HEK293 (cell line): Measurements from ENCODE around the gene SLC24A2.

Source experiments
- CTCF ChIA-PET: fragments of 350-600 bp; formaldehyde crosslinking; extraction: SDS; loops from one replicate; lab custom pipeline; 2021; ENCODE audit warnings: antibody characterized with exemption; lab: Yijun Ruan, JAX
- POLR2A ChIA-PET: fragments of 300-600 bp; formaldehyde crosslinking; extraction: SDS; loops from one replicate; lab custom pipeline; 2020; ENCODE audit warnings: antibody characterized with exemption, inconsistent platforms; lab: Yijun Ruan, JAX
- H3K27ac ChIP-seq: fragments of 200-500 bp; sonication (Bioruptor generic); 2 replicates; pipeline ENCODE4 v1.5.1; 2014; ENCODE audit warnings: low read depth, low read length, control low read depth, inconsistent platforms; ENCODE audit errors: extremely low read depth
- H3K36me3 ChIP-seq, 2 experiments: fragments of 200-500 bp in 1 of 2; sonication (Bioruptor generic) in 1 of 2; 1 replicate in 1 of 2; 2 replicates in 1 of 2; pipeline ENCODE4 v1.5.1; 2014 to 2017; ENCODE audit warnings: inconsistent platforms in 2 of 2, low read length in 2 of 2; ENCODE audit not compliant: control insufficient read depth in 2 of 2, insufficient read depth in 1 of 2
- H3K4me1 ChIP-seq: fragments of 200-500 bp; sonication (Bioruptor generic); 2 replicates; pipeline ENCODE4 v1.5.1; 2014; ENCODE audit warnings: mild to moderate bottlenecking, low read length, inconsistent platforms; ENCODE audit not compliant: control insufficient read depth, insufficient read depth
- H3K4me3 ChIP-seq: 2 replicates; pipeline ENCODE4 v1.5.1; 2011; ENCODE audit warnings: low read depth, mild to moderate bottlenecking, control low read depth, low read length, moderate library complexity
- H3K9me3 ChIP-seq: fragments of 200-500 bp; sonication (Bioruptor generic); 2 replicates; pipeline ENCODE4 v1.5.1; 2014; ENCODE audit warnings: low read depth, low read length, inconsistent platforms; ENCODE audit not compliant: control insufficient read depth, insufficient read depth
- BCL11B ChIP-seq: fragments of 450-650 bp; formaldehyde crosslinking; IDR thresholded peaks from 2 replicates; pipeline ENCODE4 v1.5.1; 2016; ENCODE audit warnings: low read depth, missing biosample characterization, missing genetic modification characterization
- FEZF1 ChIP-seq: fragments of 450-650 bp; formaldehyde crosslinking; IDR thresholded peaks from 2 replicates; pipeline ENCODE4 v1.5.1; 2016; ENCODE audit warnings: missing biosample characterization, missing genetic modification characterization
- GLIS1 ChIP-seq: fragments of 450-650 bp; formaldehyde crosslinking; IDR thresholded peaks from 2 replicates; pipeline ENCODE4 v1.5.1; 2016; ENCODE audit warnings: missing biosample characterization, missing genetic modification characterization
- TCF7L2 ChIP-seq: IDR thresholded peaks from 2 replicates; pipeline ENCODE4 v1.6.1; 2011; ENCODE audit warnings: low read depth, mild to moderate bottlenecking, inconsistent platforms, low read length, moderate library complexity, borderline replicate concordance
- ZBTB17 ChIP-seq: fragments of 450-650 bp; formaldehyde crosslinking; IDR thresholded peaks from 2 replicates; pipeline ENCODE4 v1.5.1; 2016; ENCODE audit warnings: missing biosample characterization, missing genetic modification characterization
- ZIC2 ChIP-seq: fragments of 450-650 bp; formaldehyde crosslinking; IDR thresholded peaks from 2 replicates; pipeline ENCODE4 v1.5.1; 2016; ENCODE audit warnings: missing biosample characterization, missing genetic modification characterization
- ZNF239 ChIP-seq: fragments of 450-650 bp; formaldehyde crosslinking; IDR thresholded peaks from 2 replicates; pipeline ENCODE4 v1.5.1; 2016; ENCODE audit warnings: missing biosample characterization, missing genetic modification characterization
- ZNF394 ChIP-seq: fragments of 450-650 bp; formaldehyde crosslinking; IDR thresholded peaks from 2 replicates; pipeline ENCODE4 v1.5.1; 2016; ENCODE audit warnings: missing biosample characterization, missing genetic modification characterization, mild to moderate bottlenecking, moderate library complexity, borderline replicate concordance
- ZNF558 ChIP-seq: fragments of 450-650 bp; formaldehyde crosslinking; IDR thresholded peaks from 2 replicates; pipeline ENCODE4 v1.5.1; 2016; ENCODE audit warnings: missing biosample characterization, missing genetic modification characterization
- ZNF610 ChIP-seq: fragments of 450-650 bp; formaldehyde crosslinking; IDR thresholded peaks from 2 replicates; pipeline ENCODE4 v1.5.1; 2016; ENCODE audit warnings: missing biosample characterization, missing genetic modification characterization, borderline replicate concordance
- ZNF660 ChIP-seq: fragments of 450-650 bp; IDR thresholded peaks from 2 replicates; pipeline ENCODE4 v1.5.1; 2018; ENCODE audit warnings: missing biosample characterization, mild to moderate bottlenecking, missing genetic modification characterization
- ZNF785 ChIP-seq: fragments of 450-650 bp; formaldehyde crosslinking; IDR thresholded peaks from 2 replicates; pipeline ENCODE4 v1.5.1; 2016; ENCODE audit warnings: missing biosample characterization, missing genetic modification characterization
- ZNF837 ChIP-seq: fragments of 450-650 bp; formaldehyde crosslinking; IDR thresholded peaks from 2 replicates; pipeline ENCODE4 v1.5.1; 2016; ENCODE audit warnings: missing biosample characterization, missing genetic modification characterization
- TF ChIP-seq, protein P1 (sequence below): fragments of 450-650 bp; formaldehyde crosslinking; IDR thresholded peaks from 2 replicates; pipeline ENCODE4 v1.5.1; 2016; ENCODE audit warnings: missing biosample characterization, missing genetic modification characterization, borderline replicate concordance
- TF ChIP-seq, protein P2 (sequence below): fragments of 450-650 bp; formaldehyde crosslinking; IDR thresholded peaks from 2 replicates; pipeline ENCODE4 v1.5.1; 2017; ENCODE audit warnings: missing biosample characterization, missing genetic modification characterization
- TF ChIP-seq, protein P3 (sequence below): fragments of 450-650 bp; formaldehyde crosslinking; IDR thresholded peaks from 2 replicates; pipeline ENCODE4 v1.5.1; 2016; ENCODE audit warnings: missing biosample characterization, missing genetic modification characterization
- TF ChIP-seq, protein P4 (sequence below): fragments of 450-650 bp; formaldehyde crosslinking; IDR thresholded peaks from 2 replicates; pipeline ENCODE4 v1.5.1; 2016; ENCODE audit warnings: missing biosample characterization, missing genetic modification characterization, low read depth

The SLC24A2 gene

DNA sequence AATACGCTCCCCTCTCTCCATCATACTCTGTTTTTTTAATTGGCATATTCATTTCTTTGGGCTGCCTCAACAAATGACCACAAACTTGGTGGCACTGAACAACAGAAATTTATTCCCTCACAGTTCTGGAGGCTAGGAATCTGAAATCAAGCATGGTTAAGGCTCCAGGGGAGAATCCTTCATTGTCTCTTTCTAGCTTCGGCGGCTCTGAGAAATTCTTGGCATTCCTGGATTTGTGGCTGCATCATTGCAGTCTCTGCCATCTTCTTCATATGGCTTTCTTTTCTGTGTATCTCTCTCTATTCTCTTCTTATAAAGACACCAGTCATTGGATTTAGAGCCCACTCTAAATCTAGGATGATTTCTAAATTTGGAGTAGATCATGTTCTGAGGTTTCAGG is 10.9 kb upstream of the SLC24A2 start (continued):
- TF ChIP-seq BCL11B (no peak), ZNF660 (tag by site-specific recombination) (no peak), TCF7L2 (no peak), ZNF837 (no peak), ZNF558 (tag by site-specific recombination) (no peak), ZNF610 (tag by site-specific recombination) (no peak), ZNF239 (tag by site-specific recombination) (no peak)
- TF ChIP-seq, protein P1, sequence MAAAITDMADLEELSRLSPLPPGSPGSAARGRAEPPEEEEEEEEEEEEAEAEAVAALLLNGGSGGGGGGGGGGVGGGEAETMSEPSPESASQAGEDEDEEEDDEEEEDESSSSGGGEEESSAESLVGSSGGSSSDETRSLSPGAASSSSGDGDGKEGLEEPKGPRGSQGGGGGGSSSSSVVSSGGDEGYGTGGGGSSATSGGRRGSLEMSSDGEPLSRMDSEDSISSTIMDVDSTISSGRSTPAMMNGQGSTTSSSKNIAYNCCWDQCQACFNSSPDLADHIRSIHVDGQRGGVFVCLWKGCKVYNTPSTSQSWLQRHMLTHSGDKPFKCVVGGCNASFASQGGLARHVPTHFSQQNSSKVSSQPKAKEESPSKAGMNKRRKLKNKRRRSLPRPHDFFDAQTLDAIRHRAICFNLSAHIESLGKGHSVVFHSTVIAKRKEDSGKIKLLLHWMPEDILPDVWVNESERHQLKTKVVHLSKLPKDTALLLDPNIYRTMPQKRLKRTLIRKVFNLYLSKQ (tag by site-specific recombination): no peak
- TF ChIP-seq, protein P2, sequence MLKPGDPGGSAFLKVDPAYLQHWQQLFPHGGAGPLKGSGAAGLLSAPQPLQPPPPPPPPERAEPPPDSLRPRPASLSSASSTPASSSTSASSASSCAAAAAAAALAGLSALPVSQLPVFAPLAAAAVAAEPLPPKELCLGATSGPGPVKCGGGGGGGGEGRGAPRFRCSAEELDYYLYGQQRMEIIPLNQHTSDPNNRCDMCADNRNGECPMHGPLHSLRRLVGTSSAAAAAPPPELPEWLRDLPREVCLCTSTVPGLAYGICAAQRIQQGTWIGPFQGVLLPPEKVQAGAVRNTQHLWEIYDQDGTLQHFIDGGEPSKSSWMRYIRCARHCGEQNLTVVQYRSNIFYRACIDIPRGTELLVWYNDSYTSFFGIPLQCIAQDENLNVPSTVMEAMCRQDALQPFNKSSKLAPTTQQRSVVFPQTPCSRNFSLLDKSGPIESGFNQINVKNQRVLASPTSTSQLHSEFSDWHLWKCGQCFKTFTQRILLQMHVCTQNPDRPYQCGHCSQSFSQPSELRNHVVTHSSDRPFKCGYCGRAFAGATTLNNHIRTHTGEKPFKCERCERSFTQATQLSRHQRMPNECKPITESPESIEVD (tag by site-specific recombination): no peak
- TF ChIP-seq, protein P3, sequence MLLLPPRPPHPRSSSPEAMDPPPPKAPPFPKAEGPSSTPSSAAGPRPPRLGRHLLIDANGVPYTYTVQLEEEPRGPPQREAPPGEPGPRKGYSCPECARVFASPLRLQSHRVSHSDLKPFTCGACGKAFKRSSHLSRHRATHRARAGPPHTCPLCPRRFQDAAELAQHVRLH (tag by site-specific recombination): no peak
- TF ChIP-seq, protein P4, sequence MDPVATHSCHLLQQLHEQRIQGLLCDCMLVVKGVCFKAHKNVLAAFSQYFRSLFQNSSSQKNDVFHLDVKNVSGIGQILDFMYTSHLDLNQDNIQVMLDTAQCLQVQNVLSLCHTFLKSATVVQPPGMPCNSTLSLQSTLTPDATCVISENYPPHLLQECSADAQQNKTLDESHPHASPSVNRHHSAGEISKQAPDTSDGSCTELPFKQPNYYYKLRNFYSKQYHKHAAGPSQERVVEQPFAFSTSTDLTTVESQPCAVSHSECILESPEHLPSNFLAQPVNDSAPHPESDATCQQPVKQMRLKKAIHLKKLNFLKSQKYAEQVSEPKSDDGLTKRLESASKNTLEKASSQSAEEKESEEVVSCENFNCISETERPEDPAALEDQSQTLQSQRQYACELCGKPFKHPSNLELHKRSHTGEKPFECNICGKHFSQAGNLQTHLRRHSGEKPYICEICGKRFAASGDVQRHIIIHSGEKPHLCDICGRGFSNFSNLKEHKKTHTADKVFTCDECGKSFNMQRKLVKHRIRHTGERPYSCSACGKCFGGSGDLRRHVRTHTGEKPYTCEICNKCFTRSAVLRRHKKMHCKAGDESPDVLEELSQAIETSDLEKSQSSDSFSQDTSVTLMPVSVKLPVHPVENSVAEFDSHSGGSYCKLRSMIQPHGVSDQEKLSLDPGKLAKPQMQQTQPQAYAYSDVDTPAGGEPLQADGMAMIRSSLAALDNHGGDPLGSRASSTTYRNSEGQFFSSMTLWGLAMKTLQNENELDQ (tag by site-specific recombination): no peak

DNA sequence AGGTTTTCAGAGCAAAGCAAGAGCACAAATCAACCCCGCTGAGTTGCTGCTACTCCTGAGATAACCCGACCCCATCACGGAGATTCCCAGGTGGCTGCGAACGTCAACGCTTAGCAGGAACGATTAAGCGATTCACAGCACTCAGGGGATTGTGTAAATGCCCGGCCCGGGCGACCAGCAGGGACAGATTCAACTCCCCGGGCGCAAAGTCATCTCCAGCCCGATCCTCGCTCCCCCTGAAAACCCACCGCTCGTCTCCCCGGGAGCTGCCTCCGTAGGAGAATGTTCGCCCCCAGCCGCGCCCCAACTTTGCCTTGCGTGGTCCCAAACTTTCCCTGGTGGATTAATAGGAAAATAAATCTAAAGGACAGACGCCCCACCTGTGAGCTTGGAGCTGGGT is 685 bp downstream of the SLC24A2 start:
- CTCF ChIA-PET: interaction anchor here (0.6 to 0.9 kb wide), 3 partner anchors 9 to 1372 kb away, joined by 3 read pairs; no protein-coding TSS in a partner anchor
- TF ChIP-seq, protein P4 (tag by site-specific recombination): no peak
- TF ChIP-seq ZNF785: no peak
- TF ChIP-seq FEZF1 (tag by site-specific recombination): peak; percentile 37; the same call in 1 of the 2 replicates
- peak; percentile 52 for TF ChIP-seq ZBTB17 (tag by site-specific recombination)
- TF ChIP-seq ZIC2 (tag by site-specific recombination): peak; percentile 78
- TF ChIP-seq ZNF394 (tag by site-specific recombination): peak; percentile 37; the same call in 1 of the 2 replicates
- TF ChIP-seq GLIS1 (tag by site-specific recombination): peak; percentile 29
- TF ChIP-seq, all 188 proteins: peak for 5
- no peaks in the 10 kb centered on the region for H3K36me3 ChIP-seq
- no peaks in the 10 kb centered on the region; the same call in 1 of the 2 replicates for H3K4me1 ChIP-seq
- H3K9me3 ChIP-seq: no peaks in the 10 kb centered on the region
- H3K27ac ChIP-seq: no peak overlapping the region
- H3K4me3 ChIP-seq: peak overlapping the region; percentile 37
- POLR2A ChIA-PET: interaction anchor here (0.8 kb wide), 1 partner anchor 12 kb away, joined by 4 read pairs; no protein-coding TSS in a partner anchor
